ENCODE measurements around the gene CCDC197.

GRCh38 chr14:94020267-94020666 is 23.2 kb downstream of the CCDC197 start:
- TF ChIP-seq EZH2 (IDR thresholded peaks at IDR 0.05; ENCODE audit: borderline replicate concordance, low read depth, low read length, severe bottlenecking) (no peak), CTCF (IDR thresholded peaks at IDR 0.05; ENCODE audit: borderline replicate concordance, extremely low read depth, low read length, poor library complexity, severe bottlenecking) (no peak)

Data from DND-41 (cell line).